Ovary (tissue), 3 donors: ENCODE results near the gene NLGN1.

Source experiments
- CTCF ChIP-seq, 3 donors: fragments of 450-650 bp in 2 of 3; fragments of 200-600 bp in 1 of 3; IDR thresholded peaks; one replicate each; pipeline versions ENCODE4 v1.5.1 to v1.8.0; 2016 to 2022; ENCODE audit warnings: antibody characterized with exemption in 3 of 3, mild to moderate bottlenecking in 1 of 3
- EP300 ChIP-seq: sonication (generic); formaldehyde crosslinking; IDR thresholded peaks from one replicate; pipeline ENCODE4 v1.6.1; 2017; ENCODE audit warnings: antibody characterized with exemption
- POLR2A ChIP-seq: fragments of 450-650 bp; IDR thresholded peaks from one replicate; pipeline ENCODE4 v1.6.1; 2017; ENCODE audit warnings: antibody characterized with exemption, mild to moderate bottlenecking, moderate library complexity
- donor health status: DM: no; HTN: no; CAD: no.

- no peak for TF ChIP-seq CTCF (IDR thresholded peaks at IDR 0.05)
- no peak for TF ChIP-seq POLR2A
- no peak for TF ChIP-seq EP300
Measured at GRCh38 chr3:174229916-174230315, 832.4 kb downstream of the NLGN1 start.
